Gastroesophageal sphincter (tissue), 3 donors: Measurements from ENCODE around the gene WSB2.

Source experiments
- EP300 ChIP-seq: sonication (generic); formaldehyde crosslinking; IDR thresholded peaks from one replicate; pipeline ENCODE4 v1.6.1; 2017; ENCODE audit warnings: antibody characterized with exemption, mild to moderate bottlenecking
- POLR2A ChIP-seq, 2 donors: fragments of 450-650 bp; IDR thresholded peaks; one replicate each; pipeline ENCODE4 v1.6.1; 2017; ENCODE audit warnings: antibody characterized with exemption in 2 of 2, mild to moderate bottlenecking in 2 of 2, moderate library complexity in 1 of 2
- POLR2AphosphoS5 ChIP-seq: sonication (generic); formaldehyde crosslinking; IDR thresholded peaks from one replicate; pipeline ENCODE4 v1.6.1; 2017; ENCODE audit warnings: antibody characterized with exemption
- TF ChIP-seq, protein P1 (sequence below), 4 experiments: fragments of 200-600 bp in 2 of 4; fragments of 450-650 bp in 2 of 4; sonication (generic) in 1 of 4; IDR thresholded peaks; one replicate each; pipeline ENCODE4 v1.5.1; 2017 to 2019; ENCODE audit warnings: antibody characterized with exemption in 4 of 4, mild to moderate bottlenecking in 2 of 4, moderate library complexity in 2 of 4

- TF ChIP-seq POLR2AphosphoS5 (no peak), POLR2A (IDR thresholded peaks at IDR 0.05) (no peak), EP300 (no peak)
- TF ChIP-seq, protein P1, sequence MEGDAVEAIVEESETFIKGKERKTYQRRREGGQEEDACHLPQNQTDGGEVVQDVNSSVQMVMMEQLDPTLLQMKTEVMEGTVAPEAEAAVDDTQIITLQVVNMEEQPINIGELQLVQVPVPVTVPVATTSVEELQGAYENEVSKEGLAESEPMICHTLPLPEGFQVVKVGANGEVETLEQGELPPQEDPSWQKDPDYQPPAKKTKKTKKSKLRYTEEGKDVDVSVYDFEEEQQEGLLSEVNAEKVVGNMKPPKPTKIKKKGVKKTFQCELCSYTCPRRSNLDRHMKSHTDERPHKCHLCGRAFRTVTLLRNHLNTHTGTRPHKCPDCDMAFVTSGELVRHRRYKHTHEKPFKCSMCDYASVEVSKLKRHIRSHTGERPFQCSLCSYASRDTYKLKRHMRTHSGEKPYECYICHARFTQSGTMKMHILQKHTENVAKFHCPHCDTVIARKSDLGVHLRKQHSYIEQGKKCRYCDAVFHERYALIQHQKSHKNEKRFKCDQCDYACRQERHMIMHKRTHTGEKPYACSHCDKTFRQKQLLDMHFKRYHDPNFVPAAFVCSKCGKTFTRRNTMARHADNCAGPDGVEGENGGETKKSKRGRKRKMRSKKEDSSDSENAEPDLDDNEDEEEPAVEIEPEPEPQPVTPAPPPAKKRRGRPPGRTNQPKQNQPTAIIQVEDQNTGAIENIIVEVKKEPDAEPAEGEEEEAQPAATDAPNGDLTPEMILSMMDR (IDR thresholded peaks at IDR 0.05): no peak
These were observed 40.1 kb upstream of the WSB2 start for GRCh38 chr12:118101051-118101450.
